ENCODE results near the gene SHISAL2B.

GRCh38 chr5:64763948-64764503 is 73.7 kb downstream of the SHISAL2B start:
- no peak for TF ChIP-seq CTCF (IDR thresholded peaks at IDR 0.05)
- TF ChIP-seq POLR2A (IDR thresholded peaks at IDR 0.05) = no peak
